ENCODE results near the gene WASF2.
A peak's percentile ranks its signal among the peaks of the same experiment; 100 is the strongest.

WASF2 gene

DNA sequence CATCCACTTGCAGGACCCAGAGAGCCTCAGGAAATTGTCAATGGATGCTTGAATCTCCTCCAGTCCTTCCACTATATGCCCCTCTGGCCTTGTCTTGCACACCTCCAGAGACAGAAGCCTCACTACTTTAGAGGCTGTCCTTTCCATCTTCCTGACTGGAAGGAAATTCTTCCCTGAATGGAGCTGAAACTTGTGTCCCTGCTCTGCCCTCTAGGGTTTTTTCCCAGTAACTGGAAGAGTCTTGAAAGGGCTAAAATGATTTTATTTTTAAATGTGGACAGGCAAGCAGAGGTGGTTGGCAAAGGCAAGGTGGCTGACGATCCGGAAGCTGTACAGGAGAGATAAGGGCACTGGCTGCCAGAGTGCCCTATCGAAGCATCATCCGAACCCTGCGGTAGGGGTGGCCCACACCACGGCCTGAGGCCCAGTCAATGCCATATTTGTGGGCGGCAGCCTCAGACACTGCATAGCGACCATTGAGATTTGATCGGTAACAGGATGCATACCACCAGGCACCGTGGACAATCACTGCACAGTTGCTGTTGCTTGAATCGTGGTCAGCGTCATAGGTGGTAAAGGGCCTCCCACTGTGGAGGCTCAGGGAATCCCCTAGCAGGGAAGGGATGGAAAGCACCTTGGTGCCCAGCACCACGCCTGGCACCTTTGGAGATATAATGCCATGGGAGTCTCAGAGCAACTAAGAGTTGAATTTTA, 120.9 kb downstream of the WASF2 start:
- no peak for DNase-seq

DNA sequence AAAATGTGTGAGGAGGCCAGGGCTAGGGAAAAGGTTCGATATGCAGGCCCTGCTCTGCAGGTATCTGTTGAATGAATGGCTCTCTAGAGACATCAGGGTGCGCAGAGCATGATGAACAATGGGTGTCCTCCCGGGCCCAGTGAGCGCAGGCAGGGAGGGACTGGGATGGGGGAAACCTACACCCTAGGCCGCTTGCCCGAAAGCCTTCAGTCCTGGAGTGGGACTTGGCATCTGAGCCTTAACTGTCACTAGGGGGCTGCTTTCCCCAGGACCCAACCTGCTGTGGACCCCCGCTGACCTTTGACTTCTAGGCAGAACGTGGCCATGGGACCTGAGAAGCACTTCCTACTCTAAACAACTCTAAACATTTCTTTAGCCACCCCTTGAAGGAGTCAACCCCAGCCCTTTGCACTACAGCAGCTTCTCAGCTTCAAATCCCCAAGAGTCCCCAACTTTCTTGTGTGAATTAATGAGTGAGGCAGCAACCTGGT, 122.8 kb downstream of the WASF2 start:
- no peak for DNase-seq

DNA sequence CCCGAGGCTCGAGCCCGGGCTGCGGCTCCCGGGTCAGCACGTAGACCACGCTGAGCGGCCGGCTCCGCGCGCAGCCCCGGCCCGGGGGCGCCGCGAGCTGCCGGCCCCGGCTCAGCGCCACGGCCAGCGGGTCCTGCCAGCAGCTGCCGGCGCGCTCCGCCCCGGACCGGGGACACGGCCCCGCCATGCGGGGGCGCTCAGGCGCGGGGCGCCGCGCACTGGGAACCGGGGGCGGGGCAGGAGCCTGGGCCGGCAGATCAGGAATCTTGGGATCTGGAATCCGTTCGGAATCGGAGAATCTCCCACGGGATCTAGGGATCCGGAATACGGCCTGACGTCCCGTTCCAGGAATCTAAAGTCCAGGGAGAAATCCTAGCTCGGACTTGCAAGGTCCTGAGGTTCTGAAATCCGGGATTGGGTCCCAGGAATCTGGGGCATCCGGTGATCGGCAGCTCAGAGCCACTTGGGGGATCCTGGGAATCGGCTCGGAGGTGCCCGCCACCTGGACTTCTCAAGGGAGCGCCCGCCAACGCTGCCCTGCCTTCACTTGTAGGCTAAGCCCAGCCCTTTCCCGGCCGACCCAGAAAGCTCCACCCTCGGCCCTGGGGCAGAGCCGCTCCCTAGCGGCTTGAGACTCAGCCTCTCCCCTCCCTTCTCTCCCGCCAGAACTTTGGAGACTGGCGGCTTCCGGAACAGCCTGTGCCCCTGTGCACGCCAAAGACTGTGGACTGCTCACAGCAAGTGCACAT, 123.4 kb downstream of the WASF2 start, which contains the start of gene MAP3K6:
Gene MAP3K6, minus strand, starts transcription at position 551 of the 749 bp plus-strand sequence. Its CDS starts 364 bp downstream, at position 187.
- peak; percentile 81 for DNase-seq

DNA sequence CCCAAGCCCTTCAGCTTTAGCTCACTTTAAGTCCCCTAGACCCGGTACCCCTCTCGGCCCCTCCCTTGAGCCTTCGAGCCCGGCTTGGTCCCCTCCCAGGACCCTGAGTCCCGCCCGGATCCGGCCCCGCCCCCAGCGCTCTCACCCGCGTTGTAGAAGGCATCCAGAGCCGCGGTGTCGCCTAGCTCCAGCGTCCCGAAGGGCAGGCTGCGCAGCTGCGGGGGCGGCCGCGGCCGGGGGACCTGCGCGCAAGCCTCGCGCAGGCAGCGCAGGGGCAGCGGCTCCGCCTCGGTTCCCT, 123.9 kb downstream of the WASF2 start:
- DNase-seq, result peak; percentile 65

DNA sequence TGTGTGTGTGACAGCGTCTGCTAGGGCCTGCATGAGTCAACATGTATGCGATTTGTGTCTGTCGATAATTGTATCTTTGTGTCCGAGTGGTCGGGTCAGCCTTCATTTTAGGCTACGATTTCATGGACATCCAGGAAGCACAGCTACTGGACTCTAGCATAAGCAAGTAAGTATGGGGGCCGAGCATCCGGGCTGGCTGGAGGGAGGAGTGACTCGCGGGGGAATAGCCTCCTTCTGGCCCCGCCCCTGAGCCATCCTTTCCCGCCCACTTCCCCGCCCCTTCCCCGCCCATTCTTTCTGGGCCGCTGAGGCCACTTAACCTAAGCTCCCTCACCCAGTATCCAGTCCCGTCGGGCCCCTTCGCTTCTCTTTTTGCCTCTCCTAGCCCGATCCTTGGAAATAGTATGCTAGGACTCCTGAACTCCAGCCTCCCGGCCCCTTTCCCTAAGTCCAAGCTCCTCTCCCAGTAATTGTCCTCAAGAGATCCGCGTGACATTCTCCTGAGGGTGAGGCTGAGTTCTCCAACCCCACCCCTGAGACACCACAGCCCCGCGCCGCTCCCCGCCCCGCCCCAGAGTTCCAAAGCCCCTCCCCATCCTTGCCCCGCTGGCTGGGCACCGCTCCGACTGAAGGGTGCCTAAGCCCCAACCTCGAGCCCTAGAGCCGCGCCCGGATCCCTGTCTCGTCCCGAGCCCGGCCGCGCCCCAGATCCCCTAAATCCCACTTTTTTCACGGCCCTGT, 124.4 kb downstream of the WASF2 start:
- DNase-seq, result peak; percentile 74

DNA sequence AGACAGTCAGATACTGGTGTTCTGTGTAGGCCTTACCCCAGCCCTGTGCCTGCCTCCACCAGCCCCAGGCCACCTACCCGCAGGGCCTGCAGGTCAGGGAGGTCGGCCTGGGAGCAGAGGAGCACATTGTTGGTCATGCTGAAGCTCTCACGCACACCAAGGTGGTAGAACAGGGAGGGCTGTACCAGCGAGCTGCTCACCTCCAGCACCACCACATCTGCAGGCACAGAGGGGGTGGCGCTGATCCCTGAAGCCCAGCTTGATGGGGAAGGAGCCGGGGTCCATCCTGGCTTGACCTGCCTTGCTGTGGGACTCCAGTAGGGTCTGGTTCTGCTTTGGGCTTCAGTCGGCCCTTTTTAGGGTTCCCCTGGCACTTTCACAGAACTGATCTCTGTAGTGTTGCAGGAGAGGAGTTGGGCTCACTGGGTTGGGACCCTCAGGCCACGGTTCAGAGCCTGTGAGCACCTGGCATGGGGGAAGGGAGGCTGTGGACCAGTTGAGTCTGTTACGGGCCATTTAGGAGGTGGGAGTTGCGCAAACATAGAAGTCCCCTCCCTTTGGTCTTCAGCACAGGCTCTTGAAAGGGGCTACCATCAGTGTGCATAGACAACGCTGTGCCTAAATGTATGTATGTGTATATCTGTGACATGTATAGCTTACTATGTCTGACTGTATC, 125.1 kb downstream of the WASF2 start:
- DNase-seq, result no peak

DNA sequence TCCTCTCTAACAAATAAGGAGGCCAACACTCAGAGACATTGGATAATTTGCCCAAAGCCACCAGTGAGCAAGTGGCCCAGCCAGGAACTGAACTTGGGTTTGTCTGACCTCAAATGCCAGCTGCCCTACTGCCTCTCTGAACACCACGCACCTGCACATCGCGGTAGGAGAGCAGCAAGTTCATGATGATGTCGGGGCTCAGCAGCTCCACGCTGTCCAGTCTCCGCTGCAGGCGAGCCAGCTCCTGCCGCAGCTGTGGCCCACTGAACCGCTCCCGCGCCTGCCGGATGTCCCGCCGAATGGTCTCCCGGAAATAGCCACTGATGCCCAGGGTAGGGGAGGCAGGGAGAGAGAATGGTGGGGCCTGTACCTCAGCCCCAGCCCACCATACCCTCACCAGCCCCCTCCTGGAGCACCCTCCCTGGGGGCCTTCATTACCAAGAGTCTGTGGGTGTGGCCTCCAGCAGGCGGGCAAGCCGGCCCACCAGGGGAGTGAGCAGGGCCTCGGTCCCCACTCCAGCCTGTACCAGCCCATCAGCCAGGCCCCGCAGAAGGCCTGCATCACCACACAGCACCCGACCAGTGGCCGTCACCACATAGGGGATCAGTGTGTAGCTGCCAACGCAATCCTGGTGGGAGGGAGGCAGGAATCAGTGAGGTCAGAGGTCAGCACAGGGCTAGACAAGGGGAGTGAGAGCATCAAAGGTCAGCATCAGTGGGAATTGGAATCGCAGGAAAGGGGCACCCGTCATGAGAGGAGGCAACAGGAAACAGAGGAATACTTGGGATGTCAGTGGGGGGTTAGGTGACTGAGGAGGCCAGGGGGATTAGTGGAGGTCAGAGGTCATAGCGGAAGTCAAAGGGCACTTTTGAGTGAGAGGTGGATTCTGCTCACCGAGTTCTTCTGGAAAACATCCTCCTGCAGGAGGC, 125.9 kb downstream of the WASF2 start:
- DNase-seq, result no peak

DNA sequence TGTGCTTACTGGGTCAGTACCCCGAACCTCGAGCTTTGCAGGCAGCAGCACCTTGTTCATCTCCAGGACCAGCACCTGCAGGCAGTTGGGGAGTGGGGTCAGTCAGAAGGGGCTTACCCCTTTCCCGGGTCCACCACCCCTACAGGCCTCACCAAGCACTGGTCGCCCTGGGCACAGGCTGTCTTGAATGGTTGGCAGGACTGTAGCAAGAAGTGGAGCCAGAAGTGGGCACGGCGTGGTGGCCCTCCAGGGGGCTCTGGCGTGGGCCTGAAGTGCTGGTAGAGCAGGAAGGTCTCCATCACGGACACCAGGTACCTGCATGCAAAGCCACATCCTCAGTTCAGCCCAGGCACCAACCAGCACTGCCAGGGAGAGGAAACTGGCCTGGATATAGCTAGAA, 128.4 kb downstream of the WASF2 start:
- DNase-seq, result no peak

DNA sequence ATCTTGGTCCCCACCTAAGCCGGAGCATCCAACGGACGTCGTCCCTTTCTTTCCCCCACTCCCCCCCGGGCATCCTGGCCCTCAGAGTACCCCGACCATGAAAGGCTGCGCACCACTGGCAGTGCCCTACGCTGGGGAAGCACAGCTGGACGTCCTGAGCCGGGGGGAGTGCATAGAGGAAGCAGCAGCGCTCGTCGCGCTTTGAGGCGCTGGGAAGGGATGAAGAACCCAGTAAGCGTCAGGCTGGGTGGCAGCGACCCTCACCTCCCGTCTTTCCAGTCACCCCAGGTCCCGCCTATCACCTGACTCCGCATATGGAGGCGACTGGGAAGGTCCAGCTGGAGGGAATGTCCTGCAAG, 128.9 kb downstream of the WASF2 start:
- DNase-seq, result no peak

DNA sequence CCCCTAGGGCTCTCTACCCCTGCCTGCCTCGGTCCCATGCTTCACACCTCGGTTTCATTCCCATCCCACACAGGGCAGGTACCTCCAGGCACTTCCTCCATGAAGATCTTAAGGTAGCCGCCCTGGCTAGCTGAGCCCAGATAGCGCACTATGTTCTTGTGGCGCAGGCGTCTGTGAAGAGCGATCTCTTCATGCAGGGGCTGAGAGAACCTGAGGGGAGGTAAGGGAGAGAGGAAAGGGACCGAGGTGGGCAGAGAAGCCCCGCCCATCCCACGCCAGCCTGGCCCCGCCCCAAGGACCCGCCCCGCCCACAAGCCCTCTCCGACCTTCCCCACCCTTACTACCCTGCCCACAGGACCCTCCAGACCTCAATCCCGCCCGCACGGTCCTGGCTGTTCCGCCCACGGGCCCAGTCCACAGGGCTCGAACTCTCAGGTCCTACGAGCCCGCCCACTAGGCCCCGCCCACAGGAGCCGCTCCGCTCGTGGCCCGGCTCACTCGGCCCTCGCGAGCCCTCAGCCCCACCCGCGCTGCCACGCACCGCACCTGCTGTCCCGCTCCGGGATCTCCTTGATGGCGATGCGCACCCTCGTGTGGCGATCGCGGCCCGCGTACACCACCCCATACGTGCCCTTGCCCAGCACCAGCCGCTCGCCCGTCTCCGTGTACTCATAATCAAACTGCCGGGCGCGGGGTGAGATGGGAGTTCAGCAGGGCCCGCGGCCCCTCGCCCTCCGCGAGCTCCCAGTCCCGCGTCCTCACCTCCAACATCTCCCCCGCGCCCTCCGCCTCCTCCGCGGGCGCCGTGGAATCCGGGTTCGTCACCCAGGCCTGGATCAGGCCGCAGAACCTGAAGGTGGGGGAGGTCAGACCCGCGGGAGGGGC, 129.6 kb downstream of the WASF2 start:
- DNase-seq, result no peak

DNA sequence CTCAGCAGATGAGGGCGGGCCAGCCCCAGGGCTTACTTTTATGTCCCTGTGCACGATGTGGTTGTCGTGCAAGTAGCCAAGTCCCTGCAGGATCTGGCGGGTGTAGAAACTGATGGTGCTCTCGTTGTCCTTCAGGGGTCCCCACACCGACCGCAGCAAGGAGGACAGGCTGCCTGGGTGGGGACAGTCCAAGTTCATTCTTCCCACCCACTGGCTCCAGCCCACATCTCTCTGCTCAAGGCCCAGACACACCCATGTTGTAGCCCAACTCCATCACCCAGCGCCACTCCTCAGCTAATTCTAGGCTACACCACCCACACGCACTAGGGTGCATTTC, 130.2 kb downstream of the WASF2 start:
- DNase-seq, result no peak

DNA sequence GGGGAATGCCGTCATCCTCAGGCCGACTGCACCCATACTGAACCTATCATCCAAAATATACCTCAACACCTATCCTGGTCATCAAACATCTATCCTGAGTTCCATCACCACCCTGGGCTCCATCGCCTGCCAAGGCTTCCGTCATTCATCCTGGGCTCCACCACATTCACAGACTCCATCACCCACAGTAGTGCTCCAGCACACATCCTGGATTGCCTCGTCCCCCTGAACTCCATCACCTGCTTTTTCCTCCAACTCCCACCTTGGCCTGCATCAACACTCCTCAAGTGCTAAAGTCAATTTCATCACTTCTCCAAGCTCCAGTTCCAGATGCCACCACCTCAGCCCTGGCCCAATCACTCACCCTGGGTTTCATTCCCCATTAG, 131.0 kb downstream of the WASF2 start:
- no peak for DNase-seq

DNA sequence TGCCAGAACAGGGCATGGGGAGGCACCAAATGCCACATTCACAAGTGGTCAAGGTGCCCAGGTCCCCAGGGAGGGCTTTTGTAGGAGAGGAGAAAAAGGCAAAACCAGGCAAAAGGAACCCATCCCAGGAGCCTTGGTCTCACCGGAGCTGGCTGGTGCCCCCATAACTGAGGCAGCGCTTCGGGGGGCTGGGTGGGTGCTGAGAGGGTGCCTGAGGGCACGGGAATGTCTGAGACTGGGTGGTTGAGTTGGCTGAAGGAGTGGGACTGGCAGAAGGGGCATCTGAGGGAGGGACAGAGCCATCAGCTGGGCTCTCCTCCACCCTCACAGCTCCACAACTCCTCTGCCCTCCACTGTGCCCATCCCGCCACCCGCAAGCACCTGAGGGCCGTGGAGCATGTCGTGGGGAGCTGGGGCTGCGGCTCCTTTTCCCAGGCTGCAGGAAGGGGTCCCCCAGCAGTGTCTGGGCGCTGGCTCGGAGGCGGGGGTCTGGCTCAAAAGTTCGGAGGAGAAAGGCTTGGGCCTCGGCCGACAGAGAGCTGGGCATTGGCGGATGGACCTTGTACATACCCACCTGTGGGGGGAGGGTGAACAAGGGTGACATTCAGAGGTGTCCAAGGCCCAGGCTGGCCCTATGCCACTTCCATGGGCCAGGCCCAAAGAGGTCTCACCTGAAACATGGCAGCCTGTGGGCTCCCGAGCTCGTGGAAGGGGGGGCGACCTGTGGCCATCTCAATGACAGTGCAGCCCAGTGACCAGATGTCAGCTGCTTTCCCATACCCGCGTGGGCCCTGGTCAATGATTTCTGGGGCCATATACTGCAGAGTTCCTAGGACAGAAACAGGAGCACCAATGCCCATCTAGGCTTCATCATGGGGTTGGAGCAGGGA, 131.7 kb downstream of the WASF2 start:
- DNase-seq, result no peak

DNA sequence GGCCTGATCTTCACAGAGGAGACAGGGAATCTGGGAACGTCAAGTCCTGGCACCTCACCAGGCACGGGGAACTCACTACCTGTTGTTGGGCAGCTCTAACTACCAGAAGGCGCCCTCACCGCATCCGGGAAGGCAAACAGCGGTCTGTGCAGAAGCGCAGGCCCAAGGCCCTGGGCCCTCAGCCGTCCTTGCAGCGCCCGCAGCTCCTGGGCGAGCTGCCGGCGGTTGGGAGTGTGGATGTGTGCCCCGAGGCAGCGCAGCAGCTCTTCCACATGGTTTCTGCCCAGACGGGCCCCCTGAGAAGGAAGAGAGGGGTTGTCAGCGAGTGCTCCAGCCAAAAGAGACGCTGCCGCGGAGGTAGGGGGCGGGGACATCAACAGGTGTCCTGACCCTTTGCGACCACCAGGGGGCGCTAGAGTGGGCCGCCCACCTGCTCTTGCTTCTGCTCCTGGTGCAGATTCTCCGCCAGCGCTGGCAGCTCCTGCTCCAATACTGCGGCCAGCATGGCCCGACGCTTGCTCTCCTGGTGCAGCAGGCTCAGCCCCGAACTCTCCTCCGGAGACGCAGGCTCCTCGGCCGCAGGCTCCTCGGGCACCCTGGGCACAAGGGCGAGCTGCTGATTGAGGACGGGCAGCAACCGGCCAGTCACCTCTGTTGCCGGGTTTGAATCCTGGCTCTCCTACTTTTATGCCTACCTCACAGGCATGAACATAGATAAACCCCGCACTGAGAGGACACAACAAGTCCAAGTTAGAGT, 132.5 kb downstream of the WASF2 start:
- peak; percentile 19 for DNase-seq

DNA sequence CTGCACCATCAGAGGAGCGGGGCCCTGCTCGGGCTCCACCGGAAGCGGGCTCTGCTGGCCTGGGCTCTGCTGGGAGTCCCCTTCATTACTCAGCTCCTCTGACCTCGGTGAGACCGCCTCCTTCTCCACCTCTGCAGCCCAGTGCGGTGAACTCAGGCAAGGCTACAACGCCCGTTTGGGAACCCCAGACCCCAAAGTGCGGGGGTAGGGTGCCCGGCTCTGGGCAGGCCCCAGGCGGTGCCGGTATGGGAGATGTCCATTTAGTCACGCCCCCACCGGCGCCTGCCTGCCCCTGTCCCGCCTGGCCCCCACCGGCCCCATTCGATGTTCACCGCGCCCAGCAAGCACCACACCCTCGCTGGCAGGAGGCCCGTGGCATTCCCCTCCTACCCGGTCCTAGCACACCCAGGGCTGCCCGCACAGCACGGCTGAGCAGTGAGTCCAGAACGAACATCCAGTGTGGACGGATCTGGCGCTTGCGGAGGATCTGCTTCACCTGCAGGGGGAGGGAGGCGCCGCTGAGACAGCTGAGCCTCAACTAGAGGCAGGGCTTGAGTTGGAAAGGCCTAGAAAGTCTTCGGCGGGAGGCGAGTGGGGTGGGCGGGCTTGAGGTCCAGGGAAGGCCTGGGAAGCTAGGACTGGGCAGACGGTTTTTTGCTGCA, 133.2 kb downstream of the WASF2 start:
- DNase-seq, result no peak

DNA sequence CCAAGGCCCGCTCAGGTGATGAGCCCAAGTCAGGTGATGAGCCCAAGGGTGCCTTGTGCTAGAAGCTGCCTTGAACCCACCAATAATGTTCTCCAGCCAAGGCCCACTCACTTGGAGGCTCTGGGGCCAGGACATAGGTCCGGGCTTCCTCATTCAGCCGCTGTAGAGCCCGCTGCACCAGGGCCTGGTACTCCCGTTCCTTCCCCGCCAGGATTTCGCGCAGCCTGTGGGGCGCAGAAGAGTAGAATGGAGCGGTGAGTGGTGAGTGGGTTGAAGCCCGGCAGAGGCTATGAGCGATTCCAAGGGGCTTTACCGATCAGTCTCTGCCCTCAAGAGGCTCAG, 133.7 kb downstream of the WASF2 start:
- no peak for DNase-seq

DNA sequence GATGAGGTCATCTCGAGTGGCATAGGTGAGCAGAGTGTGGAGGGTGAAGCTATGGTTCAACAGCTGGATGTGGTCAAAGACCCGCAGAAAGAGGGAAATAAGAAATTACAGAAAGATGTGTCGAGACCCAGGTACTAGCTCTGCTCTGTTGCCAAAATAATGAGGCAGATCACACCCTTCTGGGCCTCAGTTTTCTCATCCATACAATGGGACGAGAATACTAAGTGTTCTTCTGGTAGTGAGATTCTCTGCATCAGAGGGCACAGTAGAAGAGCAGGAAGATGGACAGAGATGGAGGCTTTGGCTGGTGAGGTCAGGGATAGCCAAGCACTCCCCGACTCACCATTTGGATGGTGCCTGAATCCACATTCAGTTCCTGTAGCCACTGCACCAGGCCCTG, 134.3 kb downstream of the WASF2 start:
- no peak for DNase-seq

Data from NCI-H510A (cell line).